Stimulated activated CD8-positive, alpha-beta memory T cell treated with anti-CD3 and anti-CD28 coated beads, Interleukin-15, amount 100 ng/mL, for 48 hours (primary cell): ENCODE measurements around the gene SLC24A3.

Source experiments
- DNase-seq, 2 donors: peaks; one replicate each; pipeline ENCODE4 v3.0.0-alpha.2; 2020; ENCODE audit warnings: low read depth in 2 of 2

Gene SLC24A3

GRCh38 chr20:19502169-19502568 lies 289.7 kb downstream of the SLC24A3 start:
- DNase-seq: no peak

GRCh38 chr20:19504251-19504650 lies 291.8 kb downstream of the SLC24A3 start:
- no peak for DNase-seq

GRCh38 chr20:19506021-19506420 lies 293.6 kb downstream of the SLC24A3 start:
- DNase-seq: no peak

- no peak for DNase-seq
These were observed 296.0 kb downstream of the SLC24A3 start for GRCh38 chr20:19508449-19508848.

DNA sequence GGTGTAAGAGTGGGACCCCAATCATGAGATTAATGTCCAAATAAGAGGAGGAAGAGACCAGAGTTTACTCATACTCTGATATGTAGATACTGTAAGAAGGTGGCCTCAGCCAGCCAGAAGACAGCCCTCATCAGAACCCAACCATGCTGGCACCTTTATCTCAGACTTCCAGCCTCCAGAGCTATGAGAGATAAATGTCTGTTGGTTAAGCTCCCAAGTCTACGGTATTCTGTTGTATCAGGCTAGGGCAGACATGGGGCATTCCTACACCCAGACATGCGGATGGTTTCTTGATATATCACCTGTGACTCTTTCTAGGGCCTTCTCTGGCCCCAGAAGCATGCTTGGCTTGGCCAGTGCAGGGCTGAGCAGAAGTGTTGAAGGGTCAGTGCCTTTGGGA lies 298.2 kb downstream of the SLC24A3 start:
- DNase-seq: no peak

- DNase-seq: no peak
These were observed 299.5 kb downstream of the SLC24A3 start for GRCh38 chr20:19511931-19512330.

GRCh38 chr20:19512886-19513677 lies 300.6 kb downstream of the SLC24A3 start:
- no peak for DNase-seq

DNA sequence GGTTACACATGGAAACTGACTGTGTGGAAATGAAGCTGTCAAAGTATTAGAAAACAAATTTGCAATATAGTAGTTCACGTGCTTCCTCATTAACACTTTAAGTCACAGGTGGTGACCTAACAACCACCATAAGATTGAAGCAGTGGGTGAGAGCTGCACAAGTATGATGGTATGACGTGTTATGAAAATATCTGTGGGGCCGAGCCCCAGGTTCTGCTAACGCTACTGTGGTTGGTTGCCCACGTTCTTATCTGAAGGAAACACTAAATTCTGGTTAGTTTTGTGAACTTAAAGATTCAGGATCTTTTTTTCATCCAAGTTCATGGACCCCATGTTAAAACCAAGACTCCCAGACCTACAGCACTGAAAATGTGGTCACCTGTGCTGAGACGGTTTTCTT lies 302.6 kb downstream of the SLC24A3 start:
- no peak for DNase-seq

DNA sequence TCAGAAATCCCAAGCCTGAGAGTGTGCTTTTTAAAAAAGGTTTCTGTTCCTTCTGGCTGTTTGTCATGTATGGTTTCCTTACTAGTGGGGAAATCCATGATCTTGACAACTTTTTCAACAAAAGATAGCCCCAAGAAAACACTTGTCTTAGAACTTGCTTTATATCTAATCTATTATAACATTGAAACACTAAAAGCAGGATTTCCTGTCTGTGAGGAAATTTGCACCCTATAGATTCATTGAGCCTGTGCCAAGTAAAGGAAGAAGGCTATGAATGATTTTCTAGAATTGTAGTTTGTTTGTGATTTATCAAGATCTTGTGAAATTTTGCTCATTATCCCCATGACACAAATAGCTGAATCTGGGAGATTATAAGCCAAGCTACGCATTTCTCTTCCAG lies 307.0 kb downstream of the SLC24A3 start:
- no peak for DNase-seq

DNA sequence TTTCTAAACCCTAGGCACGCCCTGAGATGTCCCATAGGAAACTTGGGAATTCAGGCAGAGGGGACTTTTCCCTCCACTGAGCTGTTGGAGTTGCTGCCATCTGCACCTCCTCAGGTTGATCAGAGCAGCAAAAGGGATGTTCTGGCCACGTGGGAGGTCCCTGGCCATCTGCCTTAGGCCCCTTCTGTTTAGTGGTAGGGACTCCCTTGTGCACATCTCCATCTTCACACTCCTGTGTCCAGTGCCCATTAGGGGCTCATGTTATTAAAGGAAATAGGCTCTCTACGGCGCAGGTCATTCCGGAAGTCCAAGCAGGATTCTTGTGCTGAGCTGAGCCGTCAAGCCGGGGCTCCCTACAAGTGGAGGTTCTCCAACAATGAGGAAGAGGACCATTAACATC lies 307.8 kb downstream of the SLC24A3 start:
- DNase-seq: no peak

GRCh38 chr20:19522071-19522801 lies 309.8 kb downstream of the SLC24A3 start:
- no peak for DNase-seq

- no peak for DNase-seq
These were observed 310.6 kb downstream of the SLC24A3 start for GRCh38 chr20:19522836-19523590.

DNA sequence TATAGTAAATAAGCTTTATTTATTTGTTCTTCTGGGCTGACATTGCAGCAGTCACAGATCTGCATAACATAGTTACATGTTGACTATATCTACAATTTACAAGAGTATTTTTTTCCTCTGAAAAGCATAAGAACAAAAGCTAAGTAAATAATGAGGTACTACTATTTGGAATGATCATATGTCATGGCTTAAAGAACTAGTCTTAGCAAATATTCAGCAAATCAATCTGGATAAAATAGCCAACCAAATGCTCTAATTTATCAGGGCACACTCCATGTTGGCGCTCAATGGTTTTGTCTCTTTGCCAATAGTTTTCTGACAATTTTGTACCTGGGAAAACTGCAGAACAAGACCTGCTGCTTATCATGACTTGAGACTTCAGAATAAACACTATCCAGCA lies 312.2 kb downstream of the SLC24A3 start:
- DNase-seq: no peak

GRCh38 chr20:19527509-19527908 lies 315.1 kb downstream of the SLC24A3 start:
- DNase-seq: no peak

GRCh38 chr20:19528286-19529030 lies 316.0 kb downstream of the SLC24A3 start:
- no peak for DNase-seq

DNA sequence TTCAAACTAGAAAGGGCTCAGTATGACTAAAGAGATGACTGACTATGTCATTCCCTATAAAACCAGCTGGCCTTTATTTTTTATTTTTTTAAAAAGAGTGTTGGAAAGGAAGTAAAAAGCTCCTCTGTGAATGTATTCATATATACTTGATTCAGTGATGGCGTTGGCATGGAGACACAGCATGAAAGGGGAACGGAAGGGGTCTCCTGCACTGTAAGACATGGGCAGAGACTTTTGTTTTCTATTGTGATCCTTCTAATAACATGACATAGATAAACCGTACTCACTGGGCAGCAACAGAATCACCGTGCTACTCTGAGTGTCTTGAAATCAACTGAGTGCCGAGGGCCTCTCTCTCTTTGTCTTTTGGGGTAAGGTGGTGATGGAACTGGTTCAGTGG lies 317.6 kb downstream of the SLC24A3 start:
- no peak for DNase-seq

DNA sequence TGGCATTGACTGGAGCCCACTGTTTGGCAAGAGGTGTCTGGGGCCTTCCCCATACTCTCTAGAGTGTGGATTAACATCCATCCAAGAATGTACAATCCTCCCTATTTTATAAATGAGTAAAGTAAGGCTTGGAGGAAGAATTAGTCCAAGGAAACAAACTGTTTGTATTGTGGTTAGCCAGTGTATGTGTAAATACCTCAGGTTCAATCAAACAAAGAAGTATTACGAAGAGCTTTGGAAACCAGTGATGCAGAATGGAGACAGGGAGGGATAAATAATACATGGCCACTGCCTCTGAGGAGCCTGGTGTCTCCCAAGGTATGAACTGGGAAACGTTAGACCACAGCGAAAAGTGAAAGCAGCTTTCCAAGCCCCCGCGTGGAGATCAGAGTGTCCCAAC lies 319.0 kb downstream of the SLC24A3 start:
- no peak for DNase-seq

DNA sequence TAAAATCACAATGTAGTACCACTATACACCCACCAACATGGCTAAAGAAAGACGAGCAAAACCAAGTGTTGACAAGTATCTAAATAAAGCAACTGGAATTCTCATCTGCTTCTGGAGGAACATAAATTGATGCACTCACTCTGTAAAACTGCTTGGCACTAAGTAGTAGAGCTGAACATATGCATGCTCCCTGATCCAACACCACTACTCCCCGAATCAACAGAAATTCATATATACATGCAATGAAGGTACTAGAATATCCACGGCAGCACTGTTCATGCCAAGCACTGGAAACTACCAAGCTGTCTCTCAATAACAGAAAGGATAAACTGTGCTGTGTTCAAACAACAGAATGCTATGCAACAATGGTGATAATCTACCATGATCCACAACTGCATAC lies 326.1 kb downstream of the SLC24A3 start:
- DNase-seq: no peak

- DNase-seq: no peak
These were observed 326.7 kb downstream of the SLC24A3 start for GRCh38 chr20:19539191-19539590.

- DNase-seq: peak; percentile 25 to 28
These were observed 327.9 kb downstream of the SLC24A3 start for GRCh38 chr20:19540392-19540791.

- DNase-seq: no peak
These were observed 330.7 kb downstream of the SLC24A3 start for GRCh38 chr20:19543101-19543500.

DNA sequence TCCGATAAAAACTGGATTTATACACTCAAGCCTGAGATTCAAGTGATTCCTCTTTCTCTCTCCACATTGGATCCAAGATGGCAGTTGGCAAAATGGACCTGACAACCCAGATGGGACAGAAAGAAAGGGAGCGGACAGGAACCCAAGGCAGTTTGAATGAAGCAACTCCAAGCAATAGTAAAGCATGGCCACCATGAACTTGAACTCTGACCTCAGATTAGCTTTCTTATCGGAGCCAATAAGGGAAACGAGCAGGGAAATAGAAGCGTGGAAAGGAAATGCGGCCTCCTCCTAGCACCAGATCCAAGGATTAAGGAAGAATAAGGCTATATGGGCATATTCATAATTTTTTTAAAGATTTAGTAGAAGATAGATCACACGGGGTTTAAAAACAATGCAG lies 332.2 kb downstream of the SLC24A3 start:
- no peak for DNase-seq
